GM12865 (cell line): ENCODE data around the gene PRDM16.

ENCODE experiments used
- DNase-seq: peaks from one replicate; pipeline ENCODE4 v3.0.0; 2010; ENCODE audit warnings: low read depth
- H3K4me3 ChIP-seq: 2 replicates; pipeline ENCODE4 v1.5.1; 2011; ENCODE audit warnings: mild to moderate bottlenecking, low read depth, low read length, control low read depth
- TF ChIP-seq, protein P1 (sequence below): IDR thresholded peaks from 2 replicates; pipeline ENCODE4 v1.5.1; 2011; ENCODE audit warnings: low read length, control low read depth, low read depth, inconsistent platforms; ENCODE audit not compliant: insufficient read depth; ENCODE audit errors: missing control alignments

PRDM16 gene

DNA sequence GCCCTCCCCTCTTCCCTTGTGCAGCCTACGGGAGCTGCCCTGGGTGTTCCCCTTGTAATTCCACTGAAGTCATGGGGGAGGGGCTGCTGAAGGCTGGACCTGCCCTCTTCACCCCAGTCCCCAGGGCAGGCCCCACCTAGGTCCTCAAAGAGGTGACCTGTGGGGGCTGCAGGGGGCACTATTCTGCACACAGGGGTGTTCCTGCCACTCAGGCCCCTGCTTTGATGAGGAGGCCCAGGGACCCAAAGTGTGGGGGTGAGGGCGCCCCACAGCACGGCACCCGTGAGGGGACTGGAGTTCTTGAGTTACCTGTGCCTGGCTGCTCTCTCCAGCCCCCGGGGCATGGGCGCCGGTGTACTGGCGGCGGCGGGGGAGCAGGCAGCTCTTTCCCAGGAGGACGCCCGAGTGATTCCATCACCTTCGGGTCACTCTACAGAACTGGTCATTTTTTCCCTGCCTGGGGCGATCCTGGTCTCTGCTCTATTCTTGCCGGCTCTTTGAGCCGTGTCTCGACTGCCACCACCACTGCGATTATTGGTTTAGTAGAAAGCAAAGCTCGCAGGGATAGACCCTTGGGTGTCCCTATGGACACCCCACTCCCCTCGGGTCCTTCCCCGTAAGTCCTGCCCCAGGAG lies 6.9 kb upstream of the PRDM16 start:
- no peak overlapping the region for H3K4me3 ChIP-seq

GRCh38 chr1:3062616-3063378 lies 6.2 kb upstream of the PRDM16 start:
- H3K4me3 ChIP-seq = no peak overlapping the region
- DNase-seq = no peak
- TF ChIP-seq, protein P1, sequence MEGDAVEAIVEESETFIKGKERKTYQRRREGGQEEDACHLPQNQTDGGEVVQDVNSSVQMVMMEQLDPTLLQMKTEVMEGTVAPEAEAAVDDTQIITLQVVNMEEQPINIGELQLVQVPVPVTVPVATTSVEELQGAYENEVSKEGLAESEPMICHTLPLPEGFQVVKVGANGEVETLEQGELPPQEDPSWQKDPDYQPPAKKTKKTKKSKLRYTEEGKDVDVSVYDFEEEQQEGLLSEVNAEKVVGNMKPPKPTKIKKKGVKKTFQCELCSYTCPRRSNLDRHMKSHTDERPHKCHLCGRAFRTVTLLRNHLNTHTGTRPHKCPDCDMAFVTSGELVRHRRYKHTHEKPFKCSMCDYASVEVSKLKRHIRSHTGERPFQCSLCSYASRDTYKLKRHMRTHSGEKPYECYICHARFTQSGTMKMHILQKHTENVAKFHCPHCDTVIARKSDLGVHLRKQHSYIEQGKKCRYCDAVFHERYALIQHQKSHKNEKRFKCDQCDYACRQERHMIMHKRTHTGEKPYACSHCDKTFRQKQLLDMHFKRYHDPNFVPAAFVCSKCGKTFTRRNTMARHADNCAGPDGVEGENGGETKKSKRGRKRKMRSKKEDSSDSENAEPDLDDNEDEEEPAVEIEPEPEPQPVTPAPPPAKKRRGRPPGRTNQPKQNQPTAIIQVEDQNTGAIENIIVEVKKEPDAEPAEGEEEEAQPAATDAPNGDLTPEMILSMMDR = no peak

More for the DNA sequence above, 6.9 kb upstream of the PRDM16 start:
- DNase-seq = no peak
- TF ChIP-seq, protein P1 = no peak

GRCh38 chr1:3063379-3064295 lies 5.4 kb upstream of the PRDM16 start:
- DNase-seq = no peak
- TF ChIP-seq, protein P1 = no peak
- no peak overlapping the region for H3K4me3 ChIP-seq

- H3K4me3 ChIP-seq = no peak overlapping the region
- TF ChIP-seq, protein P1 = no peak
- DNase-seq = no peak
Measured at GRCh38 chr1:3064296-3064850, 4.6 kb upstream of the PRDM16 start.

GRCh38 chr1:3064901-3065300 lies 4.1 kb upstream of the PRDM16 start:
- no peak overlapping the region for H3K4me3 ChIP-seq
- TF ChIP-seq, protein P1 = no peak
- DNase-seq = no peak

- TF ChIP-seq, protein P1 = no peak
- H3K4me3 ChIP-seq = no peak overlapping the region
- no peak for DNase-seq
Measured at GRCh38 chr1:3065396-3065795, 3.6 kb upstream of the PRDM16 start.
